Ascending aorta (tissue), 2 donors: ENCODE measurements around the gene MORC1. TPM values are rescaled to one million over a fixed set of nuclear protein-coding genes. Genes with fewer than 3 reads are reported as not detected.

Experiments
- DNase-seq, 2 donors: peaks; one replicate each; pipeline ENCODE4 v3.0.0-alpha.2; 2019; ENCODE audit warnings: low spot score in 2 of 2
- H3K27ac ChIP-seq, 2 donors: fragments of 200-600 bp; sonication (generic); one replicate each; pipeline ENCODE4 v1.5.1; 2016 to 2017; ENCODE audit warnings: mild to moderate bottlenecking in 1 of 2
- H3K27me3 ChIP-seq: fragments of 200-600 bp; sonication (generic); one replicate; pipeline ENCODE4 v1.5.1; 2017
- H3K36me3 ChIP-seq, 2 donors: fragments of 200-600 bp; sonication (generic); one replicate each; pipeline ENCODE4 v1.5.1; 2016
- H3K4me1 ChIP-seq, 2 donors: fragments of 200-600 bp; sonication (generic); one replicate each; pipeline ENCODE4 v1.5.1; 2016 to 2017; ENCODE audit warnings: mild to moderate bottlenecking in 1 of 2
- H3K4me3 ChIP-seq, 2 donors: fragments of 200-600 bp; sonication (generic); one replicate each; pipeline ENCODE4 v1.5.1; 2016 to 2017; ENCODE audit warnings: mild to moderate bottlenecking in 1 of 2
- H3K9me3 ChIP-seq, 2 donors: fragments of 200-600 bp; sonication (generic); one replicate each; pipeline ENCODE4 v1.5.1; 2016
- CTCF ChIP-seq, 3 experiments: fragments of 200-600 bp in 2 of 3; fragments of 450-650 bp in 1 of 3; sonication (generic) in 2 of 3; IDR thresholded peaks; one replicate each; pipeline ENCODE4 v1.5.1; 2016 to 2019; ENCODE audit warnings: antibody characterized with exemption in 3 of 3, mild to moderate bottlenecking in 1 of 3, moderate library complexity in 1 of 3
- intact Hi-C: fragments of 100-400 bp; cut with DNase I; formaldehyde crosslinking; loops from one replicate; pipeline ENCODE4 v1.15.1; 2023
- total RNA-seq: library from RNA; depleted of rRNA; stranded (reverse); fragments of >200 nt; gene quantifications from one replicate; pipeline ENCODE4 v1.1.0, GENCODE V29; 2016

The MORC1 gene
- total RNA-seq, 1 donor from 2014 or later = not detected

- Histone ChIP-seq H3K4me1 (no peaks in the 10 kb centered on the region), H3K4me3 (no peak overlapping the region), H3K9me3 (no peaks in the 10 kb centered on the region), H3K27me3 (no peaks in the 10 kb centered on the region), H3K36me3 (no peaks in the 10 kb centered on the region), H3K27ac (no peak overlapping the region)
- TF ChIP-seq CTCF (IDR thresholded peaks at IDR 0.05) = no peak
- intact Hi-C loops = no loop called here
- DNase-seq = no peak
These were observed 72.5 kb downstream of the MORC1 start for GRCh38 chr3:109045271-109046040.

- no peak for DNase-seq
- no peak overlapping the region for H3K27ac ChIP-seq
- H3K27me3 ChIP-seq = no peaks in the 10 kb centered on the region
- no peaks in the 10 kb centered on the region for H3K4me1 ChIP-seq
- H3K9me3 ChIP-seq = no peaks in the 10 kb centered on the region
- intact Hi-C loops = no loop called here
- no peak overlapping the region for H3K4me3 ChIP-seq
- no peaks in the 10 kb centered on the region for H3K36me3 ChIP-seq
- no peak for TF ChIP-seq CTCF (IDR thresholded peaks at IDR 0.05)
These were observed 82.9 kb downstream of the MORC1 start for GRCh38 chr3:109035082-109035481.

- intact Hi-C loops = no loop called here
- Histone ChIP-seq H3K36me3 (no peaks in the 10 kb centered on the region), H3K27ac (no peak overlapping the region), H3K4me3 (no peak overlapping the region), H3K4me1 (no peaks in the 10 kb centered on the region), H3K9me3 (no peaks in the 10 kb centered on the region), H3K27me3 (no peaks in the 10 kb centered on the region)
- no peak for TF ChIP-seq CTCF (IDR thresholded peaks at IDR 0.05)
- no peak for DNase-seq
These were observed 84.8 kb downstream of the MORC1 start for GRCh38 chr3:109033000-109033660.

- Histone ChIP-seq H3K27ac (no peak overlapping the region), H3K36me3 (no peaks in the 10 kb centered on the region), H3K4me3 (no peak overlapping the region), H3K27me3 (no peaks in the 10 kb centered on the region), H3K4me1 (no peaks in the 10 kb centered on the region), H3K9me3 (no peaks in the 10 kb centered on the region)
- no peak for DNase-seq
- intact Hi-C loops = no loop called here
- no peak for TF ChIP-seq CTCF (IDR thresholded peaks at IDR 0.05)
These were observed 89.2 kb downstream of the MORC1 start for GRCh38 chr3:109028753-109029152.

GRCh38 chr3:109026821-109027220 is 91.1 kb downstream of the MORC1 start:
- Histone ChIP-seq H3K27me3 (no peaks in the 10 kb centered on the region), H3K36me3 (no peaks in the 10 kb centered on the region), H3K9me3 (no peaks in the 10 kb centered on the region), H3K4me1 (no peaks in the 10 kb centered on the region), H3K4me3 (no peak overlapping the region), H3K27ac (no peak overlapping the region)
- intact Hi-C loops = no loop called here
- TF ChIP-seq CTCF (IDR thresholded peaks at IDR 0.05) = no peak
- DNase-seq = no peak
